H1 (cell line): ENCODE results near the gene ATF7. TPM values are rescaled to one million over a fixed set of nuclear protein-coding genes. Genes with fewer than 3 reads are reported as not detected.

Experiments
- CTCF ChIA-PET: fragments of 300-600 bp; sonication (Branson Sonifier 250); formaldehyde crosslinking; loops from one replicate; lab custom pipeline; 2021; ENCODE audit not compliant: partially characterized antibody; lab: Charles Lee
- POLR2A ChIA-PET: fragments of 300-600 bp; sonication (Branson Sonifier 250); formaldehyde crosslinking; loops from one replicate; lab custom pipeline; 2021; ENCODE audit warnings: inconsistent platforms; ENCODE audit not compliant: partially characterized antibody; lab: Charles Lee
- DNase-seq, 2 experiments: peaks; one replicate each; pipeline versions ENCODE4 v3.0.0 to v3.0.0-alpha.2; 2010 to 2022; ENCODE audit warnings: low spot score in 2 of 2, low read depth in 1 of 2, mixed read lengths in 1 of 2
- FAIRE-seq: peaks from 2 replicates; lab custom pipeline; 2011; peaks lifted over from hg19 to GRCh38; lab: Jason Lieb, UNC
- H2AFZ ChIP-seq: 2 replicates; pipeline ENCODE4 v1.8.1; 2012; ENCODE audit warnings: low read length, inconsistent platforms
- H2AK5ac ChIP-seq: 2 replicates; pipeline ENCODE4 v1.6.1; 2013; ENCODE audit warnings: low read depth, low read length
- H2BK120ac ChIP-seq: replicated peaks from 2 replicates; pipeline ENCODE3; 2013; ENCODE audit warnings: low read depth, low read length, inconsistent platforms
- H2BK12ac ChIP-seq: 2 replicates; pipeline ENCODE4 v1.6.1; 2013; ENCODE audit warnings: low read depth, low read length
- H2BK15ac ChIP-seq: 2 replicates; pipeline ENCODE4 v1.6.1; 2013; ENCODE audit warnings: low read length
- H2BK20ac ChIP-seq: 2 replicates; pipeline ENCODE4 v1.6.1; 2013; ENCODE audit warnings: low read length
- H2BK5ac ChIP-seq: 2 replicates; pipeline ENCODE4 v1.6.1; 2013; ENCODE audit warnings: low read depth, low read length
- H3K14ac ChIP-seq: 2 replicates; pipeline ENCODE4 v1.6.1; 2013; ENCODE audit warnings: inconsistent platforms; ENCODE audit not compliant: insufficient read length
- H3K18ac ChIP-seq: 2 replicates; pipeline ENCODE4 v1.6.1; 2013; ENCODE audit warnings: low read length; ENCODE audit errors: extremely low read depth
- H3K23ac ChIP-seq: 2 replicates; pipeline ENCODE4 v1.6.1; 2013; ENCODE audit warnings: inconsistent platforms; ENCODE audit not compliant: insufficient read length
- H3K23me2 ChIP-seq: 2 replicates; pipeline ENCODE4 v1.6.1; 2013; ENCODE audit warnings: low read depth, low read length
- H3K27ac ChIP-seq: 2 replicates; pipeline ENCODE4 v1.6.1; 2011; ENCODE audit warnings: low read depth, low read length, inconsistent platforms
- H3K27me3 ChIP-seq, 4 experiments: replicated peaks in 1 of 4; 1 replicate in 1 of 4; 2 replicates in 3 of 4; pipeline versions ENCODE4 v1.6.1 to v1.8.1; 2011 to 2013; ENCODE audit warnings: low read length in 3 of 4, mild to moderate bottlenecking in 3 of 4, inconsistent platforms in 2 of 4, mixed read lengths in 2 of 4, moderate library complexity in 1 of 4; ENCODE audit not compliant: control insufficient read depth in 3 of 4, insufficient read depth in 3 of 4; ENCODE audit errors: extremely low read depth in 1 of 4
- H3K36me3 ChIP-seq, 4 experiments: 2 replicates each; pipeline versions ENCODE4 v1.6.1 to v1.8.1; 2011 to 2013; ENCODE audit warnings: mild to moderate bottlenecking in 4 of 4, low read length in 3 of 4, moderate library complexity in 2 of 4, control low read depth in 1 of 4, inconsistent platforms in 1 of 4; ENCODE audit not compliant: insufficient read depth in 4 of 4, control insufficient read depth in 2 of 4
- H3K4ac ChIP-seq: replicated peaks from 2 replicates; pipeline ENCODE3; 2013; ENCODE audit warnings: low read length, low read depth, mixed read lengths, inconsistent platforms; ENCODE audit not compliant: insufficient read length
- H3K4me1 ChIP-seq, 4 experiments: replicated peaks in 1 of 4; 1 replicate in 1 of 4; 2 replicates in 3 of 4; pipeline versions ENCODE4 v1.6.1 to v1.8.1; 2011 to 2013; ENCODE audit warnings: low read length in 3 of 4, inconsistent platforms in 2 of 4, mixed read lengths in 1 of 4; ENCODE audit not compliant: insufficient read depth in 4 of 4, control insufficient read depth in 3 of 4
- H3K4me2 ChIP-seq, 2 experiments: 2 replicates each; pipeline versions ENCODE4 v1.6.1 to v1.8.1; 2011 to 2013; ENCODE audit warnings: low read depth in 2 of 2, low read length in 2 of 2, control low read depth in 1 of 2, inconsistent platforms in 1 of 2, mild to moderate bottlenecking in 1 of 2; ENCODE audit not compliant: insufficient read depth in 1 of 2
- H3K4me3 ChIP-seq, 4 experiments: fragments of 200-600, 300-600 bp in 1 of 4; sonication (generic), shearing (Covaris generic), sonication (Bioruptor Twin) in 1 of 4; 2 replicates each; pipeline versions ENCODE4 v1.5.1 to v1.8.1; 2011 to 2016; ENCODE audit warnings: low read length in 4 of 4, low read depth in 3 of 4, control low read depth in 2 of 4, inconsistent platforms in 2 of 4, mild to moderate bottlenecking in 2 of 4, mixed read lengths in 1 of 4, moderate library complexity in 1 of 4; ENCODE audit not compliant: insufficient read depth in 2 of 4; ENCODE audit errors: extremely low read depth in 1 of 4
- H3K56ac ChIP-seq: replicated peaks from 2 replicates; pipeline ENCODE3; 2013; ENCODE audit warnings: low read depth, mild to moderate bottlenecking, mixed read lengths, low read length, inconsistent platforms; ENCODE audit not compliant: insufficient read length
- H3K79me1 ChIP-seq: 2 replicates; pipeline ENCODE4 v1.6.1; 2013; ENCODE audit warnings: low read depth, low read length, control low read depth
- H3K79me2 ChIP-seq, 2 experiments: 2 replicates each; pipeline versions ENCODE4 v1.6.1 to v1.8.1; 2012 to 2013; ENCODE audit warnings: low read length in 2 of 2, mild to moderate bottlenecking in 2 of 2, inconsistent platforms in 1 of 2; ENCODE audit not compliant: insufficient read depth in 2 of 2, control insufficient read depth in 1 of 2
- H3K9ac ChIP-seq, 4 experiments: replicated peaks in 1 of 4; 1 replicate in 1 of 4; 2 replicates in 3 of 4; pipeline versions ENCODE4 v1.6.1 to v1.8.1; 2011 to 2013; ENCODE audit warnings: low read depth in 3 of 4, low read length in 3 of 4, control low read depth in 2 of 4, mild to moderate bottlenecking in 2 of 4, moderate library complexity in 2 of 4, inconsistent platforms in 1 of 4; ENCODE audit errors: extremely low read depth in 1 of 4
- H3K9me3 ChIP-seq, 2 experiments: 2 replicates each; pipeline versions ENCODE4 v1.6.1 to v1.8.1; 2012 to 2013; ENCODE audit warnings: mild to moderate bottlenecking in 2 of 2, moderate library complexity in 2 of 2, control low read depth in 1 of 2, inconsistent platforms in 1 of 2, low read depth in 1 of 2, low read length in 1 of 2, mixed read lengths in 1 of 2; ENCODE audit not compliant: insufficient read depth in 2 of 2
- H4K20me1 ChIP-seq, 2 experiments: replicated peaks in 1 of 2; 2 replicates each; pipeline versions ENCODE3 to v1.8.1; 2011 to 2013; ENCODE audit warnings: inconsistent platforms in 2 of 2, low read length in 2 of 2, mild to moderate bottlenecking in 1 of 2; ENCODE audit not compliant: insufficient read depth in 2 of 2, control insufficient read depth in 1 of 2
- H4K5ac ChIP-seq: 2 replicates; pipeline ENCODE4 v1.6.1; 2013; ENCODE audit warnings: low read length, low read depth, mixed read lengths, inconsistent platforms; ENCODE audit not compliant: insufficient read length
- H4K8ac ChIP-seq: 2 replicates; pipeline ENCODE4 v1.8.0; 2013; ENCODE audit warnings: mild to moderate bottlenecking, moderate library complexity, low read length, inconsistent platforms; ENCODE audit not compliant: insufficient read depth; ENCODE audit errors: extremely low read depth
- H4K91ac ChIP-seq: replicated peaks from 2 replicates; pipeline ENCODE3; 2013; ENCODE audit warnings: low read length, mixed read lengths, inconsistent platforms; ENCODE audit not compliant: insufficient read length
- CHD1 ChIP-seq: IDR thresholded peaks from 2 replicates; pipeline ENCODE4 v1.6.1; 2012; ENCODE audit warnings: low read depth, low read length, improper control_type of control experiment
- EZH2 ChIP-seq: fragments of 200-600 bp; sonication (generic); IDR thresholded peaks from 2 replicates; pipeline ENCODE4 v1.7.1; 2012; ENCODE audit warnings: low read depth, mild to moderate bottlenecking, moderate library complexity, low read length, inconsistent platforms; ENCODE audit not compliant: severe bottlenecking
- KDM4A ChIP-seq: IDR thresholded peaks from one replicate; pipeline ENCODE4 v1.7.1; 2012; ENCODE audit warnings: low read depth, mild to moderate bottlenecking, moderate library complexity, low read length, inconsistent platforms; ENCODE audit not compliant: severe bottlenecking
- SP4 ChIP-seq: IDR thresholded peaks from 2 replicates; pipeline ENCODE4 v1.6.1; 2012; ENCODE audit warnings: low read length, inconsistent platforms
- SUZ12 ChIP-seq: fragments of 200-600 bp; sonication (generic); IDR thresholded peaks from 2 replicates; pipeline ENCODE4 v1.6.1; 2012; ENCODE audit warnings: mild to moderate bottlenecking, inconsistent platforms, low read length, moderate library complexity, mixed read lengths
- TAF7 ChIP-seq: optimal IDR thresholded peaks from 2 replicates; pipeline ENCODE3; 2011; ENCODE audit warnings: low read depth, mild to moderate bottlenecking, inconsistent platforms, low read length, moderate library complexity, borderline replicate concordance
- WGBS, 2 experiments: shearing (Covaris generic) in 1 of 2; methylation state at CpG; one replicate each; pipeline versions ENCODE4 v1.1.6 to v1.1.7; 2013 to 2015; ENCODE audit warnings: low lambda C conversion rate in 2 of 2, mixed read lengths in 2 of 2, inconsistent platforms in 1 of 2, low coverage in 1 of 2, missing lambda C conversion rate in 1 of 2; ENCODE audit not compliant: insufficient replicate concordance in 2 of 2, insufficient coverage in 1 of 2, insufficient read length in 1 of 2; ENCODE audit errors: extremely low coverage in 1 of 2, missing lambda C conversion rate in 1 of 2; 5-methylcytosine and 5-hydroxymethylcytosine counted together
- polyA plus RNA-seq, 7 experiments: library from polyadenylated mRNA; depleted of rRNA in 3 of 7; stranded (reverse) in 5 of 7; unstranded in 2 of 7; fragments of >200 nt in 5 of 7; fragments of 200-250 nt in 2 of 7; gene quantifications; 1 replicate in 5 of 7; 2 replicates in 1 of 7; 4 replicates in 1 of 7; pipeline versions ENCODE4 v1.2.1 to v1.2.3, GENCODE V29; 2011 to 2013; ENCODE audit warnings: missing spikeins in 2 of 7, mixed read lengths in 2 of 7
- total RNA-seq: library from RNA; stranded (reverse); fragmentation: NEBNext Ultra II Directional; extraction: Animal tissue kit (Norgen Biotek cat#: 25700); gene quantifications from 2 replicates; pipeline ENCODE4 v1.2.1, GENCODE V29; 2021

ATF7 gene
- total and polyA plus RNA-seq, 2 of the 8 experiments (the other 6 are each of a cell fraction or from before 2014, with no cell fraction given), result 10.1 to 16.6 TPM

GRCh38 chr12:53664191-53664590 lies 38.0 kb upstream of the ATF7 start:
- H4K8ac ChIP-seq, result no peak overlapping the region
- H4K5ac ChIP-seq, result no peak overlapping the region
- no peaks in the 10 kb centered on the region for H3K27me3 ChIP-seq
- no peak overlapping the region for H3K18ac ChIP-seq
- H3K27ac ChIP-seq, result no peak overlapping the region
- H2AFZ ChIP-seq, result no peak overlapping the region
- H3K4me2 ChIP-seq, result no peak overlapping the region
- H3K79me2 ChIP-seq, result no peaks in the 10 kb centered on the region
- no peak overlapping the region for H3K14ac ChIP-seq
- CTCF ChIA-PET, result interaction anchor here (1.7 to 2.9 kb wide), 3 partner anchors 11 to 121 kb away, joined by 5 to 9 read pairs (median 7); partner anchors contain the start of gene ATP5MC2
- no peaks in the 10 kb centered on the region for H3K79me1 ChIP-seq
- FAIRE-seq, result no peak
- H2BK12ac ChIP-seq, result no peak overlapping the region
- no peaks in the 10 kb centered on the region for H3K23me2 ChIP-seq
- peaks cover 11 to 58% (median 35%) of the 10 kb centered on the region in 4 experiments for H3K36me3 ChIP-seq
- H3K4me3 ChIP-seq, result no peak overlapping the region
- H3K9me3 ChIP-seq, result no peaks in the 10 kb centered on the region
- H2BK20ac ChIP-seq, result no peak overlapping the region
- no peak overlapping the region for H2BK15ac ChIP-seq
- H2BK5ac ChIP-seq, result no peak overlapping the region
- peaks cover 0 to 5% (median 2%) of the 10 kb centered on the region in 4 experiments; a peak in 4 of 7 replicates for H3K4me1 ChIP-seq
- H3K56ac ChIP-seq, result no peak overlapping the region
- no peak overlapping the region for H4K91ac ChIP-seq
- no peak overlapping the region for H2BK120ac ChIP-seq
- no peaks in the 10 kb centered on the region for H4K20me1 ChIP-seq
- H2AK5ac ChIP-seq, result no peak overlapping the region
- H3K9ac ChIP-seq, result no peak overlapping the region
- TF ChIP-seq TAF7 (no peak), SP4 (no peak), EZH2 (no peak), SUZ12 (no peak), KDM4A (no peak), CHD1 (no peak)
- TF ChIP-seq, all 59 proteins: peak for 0
- no peak overlapping the region for H3K4ac ChIP-seq
- H3K23ac ChIP-seq, result no peak overlapping the region
- no peak for DNase-seq
- 93% methylated on average over 5 of the region's 5 CpGs; no CpG with 5 or more reads in 1 of the 2 experiments for WGBS, 2 experiments
- POLR2A ChIA-PET, result interaction anchor here (0.7 to 15.7 kb wide), 6 partner anchors 11 to 156 kb away, joined by 3 to 246 read pairs (median 3); partner anchors contain the start of genes ATP5MC2 and NPFF
